GM06990 (cell line): ENCODE results near the gene ZDHHC19.
"Not testable (repeated sequence)": the region's sequence is repeated elsewhere in the genome, so short reads cannot be mapped to it uniquely, and the experiment has no call there.

ENCODE experiments used
- DNase-seq: peaks from one replicate; pipeline ENCODE4 v3.0.0-alpha.2; 2011; ENCODE audit not compliant: insufficient read length; ENCODE audit errors: extremely low read depth
- H3K27me3 ChIP-seq: replicated peaks from 2 replicates; pipeline ENCODE4 v1.6.0; 2011; ENCODE audit warnings: low read length; ENCODE audit not compliant: control insufficient read depth, insufficient read depth
- H3K36me3 ChIP-seq: 2 replicates; pipeline ENCODE4 v1.5.1; 2011; ENCODE audit warnings: low read length; ENCODE audit not compliant: control insufficient read depth, insufficient read depth
- H3K4me3 ChIP-seq: replicated peaks from 2 replicates; pipeline ENCODE4 v1.5.1; 2011; ENCODE audit warnings: low read depth, mild to moderate bottlenecking, control low read depth, low read length
- CTCF ChIP-seq: IDR thresholded peaks from 2 replicates; pipeline ENCODE4 v1.5.1; 2011; ENCODE audit warnings: low read length, control low read depth, mild to moderate bottlenecking, inconsistent platforms; ENCODE audit not compliant: insufficient read depth, poor library complexity, severe bottlenecking

The ZDHHC19 gene

GRCh38 chr3:196216681-196217211 is 5.5 kb upstream of the ZDHHC19 start:
- DNase-seq: no peak
- no peak overlapping the region for H3K4me3 ChIP-seq
- no peaks in the 10 kb centered on the region for H3K27me3 ChIP-seq
- no peak for TF ChIP-seq CTCF
- H3K36me3 ChIP-seq: no peaks in the 10 kb centered on the region

- H3K27me3 ChIP-seq: no peaks in the 10 kb centered on the region
- H3K4me3 ChIP-seq: no peak within 1 kb of the TSS
- no peak for DNase-seq
- TF ChIP-seq CTCF: no peak
- H3K36me3 ChIP-seq: no peaks in the 10 kb centered on the region
Observed at GRCh38 chr3:196216089-196216564, 4.9 kb upstream of the ZDHHC19 start, which contains the start of gene SLC51A. Gene SLC51A (plus strand): TSS chr3:196216534. CDS start chr3:196216713, 179 bp downstream.

DNA sequence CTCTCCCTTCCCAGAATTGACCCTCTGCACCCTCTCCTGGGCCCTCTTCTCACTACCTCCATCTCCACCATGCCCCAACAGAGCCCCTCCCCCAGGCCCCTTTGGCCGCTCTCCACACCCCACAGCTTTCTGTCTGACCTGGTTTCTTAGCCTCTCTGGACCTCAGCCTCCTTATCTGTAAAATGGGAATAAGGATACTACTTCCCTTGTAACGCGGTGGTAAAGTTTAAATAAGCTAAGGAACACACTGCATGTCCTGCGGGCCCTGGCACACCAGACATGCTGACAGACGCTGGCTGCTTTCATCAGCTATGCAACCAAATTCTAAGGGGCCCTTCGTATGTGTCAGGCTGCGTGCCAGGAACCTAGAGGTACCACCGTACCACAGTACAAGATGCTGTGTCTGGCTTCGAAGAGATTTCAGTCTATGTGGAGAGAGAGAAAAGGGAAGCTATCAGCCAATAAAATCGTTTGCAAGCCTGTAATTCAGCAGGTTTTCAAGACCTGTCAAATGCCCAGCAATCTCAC is 4.4 kb upstream of the ZDHHC19 start:
- no peak for TF ChIP-seq CTCF
- no peaks in the 10 kb centered on the region for H3K36me3 ChIP-seq

GRCh38 chr3:196214783-196215441 is 3.7 kb upstream of the ZDHHC19 start:
- no peak for TF ChIP-seq CTCF
- H3K36me3 ChIP-seq: no peaks in the 10 kb centered on the region
- DNase-seq: no peak
- H3K4me3 ChIP-seq: no peak overlapping the region
- H3K27me3 ChIP-seq: no peaks in the 10 kb centered on the region

More for the DNA sequence above, 4.4 kb upstream of the ZDHHC19 start:
- no peak for DNase-seq
- Histone ChIP-seq H3K27me3 (no peaks in the 10 kb centered on the region), H3K4me3 (no peak overlapping the region)

DNA sequence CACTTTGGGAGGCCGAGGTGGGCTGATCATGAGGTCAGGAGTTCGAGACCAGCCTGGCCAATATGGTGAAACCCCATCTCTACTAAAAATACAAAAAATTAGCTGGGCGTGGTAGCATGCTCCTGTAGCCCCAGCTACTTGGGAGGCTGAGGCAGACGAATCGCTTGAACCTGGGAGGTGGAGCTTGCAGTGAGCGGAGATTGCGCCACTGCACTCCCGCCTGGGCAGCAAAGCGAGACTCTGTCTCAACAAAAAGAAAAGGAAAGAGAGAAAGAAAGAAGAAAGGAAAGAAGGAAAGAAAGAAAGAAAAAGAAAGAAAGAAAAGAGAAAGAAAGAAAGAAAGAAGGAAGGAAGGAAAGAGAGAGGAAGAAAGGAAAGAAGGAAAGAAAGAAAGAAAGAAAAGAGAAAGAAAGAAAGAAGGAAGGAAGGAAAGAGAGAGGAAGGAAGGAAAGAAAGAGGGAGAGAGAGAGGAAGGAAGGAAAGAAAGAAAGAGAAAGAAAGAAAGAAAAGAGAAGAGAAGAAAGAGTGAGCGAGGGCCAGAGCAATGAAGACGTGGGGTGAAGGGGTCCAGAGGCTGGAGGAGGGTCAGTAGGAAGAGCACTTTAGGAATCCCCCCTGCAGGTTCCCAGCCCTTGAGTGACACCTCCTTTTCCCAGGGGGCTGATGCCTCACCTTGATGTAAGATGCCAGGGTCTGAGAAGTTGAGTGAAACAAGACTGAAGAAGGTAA is 1.1 kb downstream of the ZDHHC19 start:
- not testable (repeated sequence) for H3K36me3 ChIP-seq, H3K27me3 ChIP-seq, DNase-seq, H3K4me3 ChIP-seq

DNA sequence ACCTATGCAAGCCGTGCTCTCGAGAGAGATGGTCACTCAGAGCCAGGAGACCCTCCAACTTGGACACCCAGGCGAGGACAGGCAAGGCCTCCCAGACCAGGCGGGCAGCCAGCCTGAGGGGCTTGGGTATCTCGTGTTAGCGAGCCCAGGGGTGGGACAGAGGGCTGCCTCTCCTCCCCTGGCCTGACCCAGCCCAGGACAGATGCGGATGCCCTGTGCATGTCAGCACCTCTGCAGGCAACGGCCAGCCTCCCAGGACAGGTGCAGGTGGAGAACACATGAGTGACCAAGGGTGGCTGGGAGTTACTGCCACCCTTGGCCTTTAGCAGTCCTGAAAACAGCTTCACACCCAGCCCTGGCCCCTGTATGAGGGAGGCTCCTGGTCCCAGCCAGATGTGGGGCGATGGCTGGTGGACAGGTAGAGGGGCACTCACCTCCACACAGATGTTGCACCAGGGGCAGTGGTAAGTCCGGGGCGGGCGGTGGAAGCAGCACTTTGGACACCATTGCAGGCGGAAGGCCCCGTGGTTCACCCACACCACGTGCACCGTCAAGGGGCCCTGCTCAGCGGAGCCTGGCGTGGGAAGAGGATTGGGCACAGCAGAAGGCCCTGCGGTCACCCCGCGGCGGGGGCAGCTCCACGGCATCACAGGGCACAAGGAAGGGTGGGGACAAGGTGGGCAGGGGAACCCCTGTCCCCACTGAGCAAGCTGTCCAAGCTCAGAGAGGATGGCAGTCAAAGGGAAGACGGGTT is 2.1 kb downstream of the ZDHHC19 start:
- H3K4me3 ChIP-seq: no peak overlapping the region
- DNase-seq: no peak
- H3K36me3 ChIP-seq: no peaks in the 10 kb centered on the region
- H3K27me3 ChIP-seq: no peaks in the 10 kb centered on the region
- no peak for TF ChIP-seq CTCF
